ENCODE results near the gene FADD.

The FADD gene

DNA sequence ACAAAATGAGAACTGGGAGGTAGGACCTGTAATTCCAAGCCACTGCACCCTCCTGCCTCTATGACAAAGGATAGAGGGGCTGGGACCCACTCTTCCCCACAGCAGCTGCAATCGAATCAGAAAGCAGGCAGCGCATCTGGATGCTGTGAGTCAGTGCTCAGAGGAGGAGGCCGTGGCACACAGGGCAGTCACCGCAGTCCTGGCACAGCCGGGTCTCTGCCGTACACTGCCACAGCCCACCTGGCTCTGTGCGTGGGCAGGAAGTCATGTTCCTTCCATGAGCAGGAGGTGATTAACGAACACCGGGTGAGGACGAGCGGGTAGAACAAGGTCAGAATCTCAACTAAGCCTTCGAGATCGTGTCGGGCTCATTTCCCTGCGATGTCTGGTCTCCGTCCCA, 37.2 kb downstream of the FADD start:
- Histone ChIP-seq H3K27ac (no peak overlapping the region), H3K9me3 (ENCODE audit: severe bottlenecking) (no peaks in the 10 kb centered on the region), H3K36me3 (no peaks in the 10 kb centered on the region), H3K27me3 (ENCODE audit: insufficient read depth, low read depth, severe bottlenecking) (no peaks in the 10 kb centered on the region), H3K4me3 (ENCODE audit: low read depth, low read length) (no peak overlapping the region)
- no peak for DNase-seq
- TF ChIP-seq, protein P1, sequence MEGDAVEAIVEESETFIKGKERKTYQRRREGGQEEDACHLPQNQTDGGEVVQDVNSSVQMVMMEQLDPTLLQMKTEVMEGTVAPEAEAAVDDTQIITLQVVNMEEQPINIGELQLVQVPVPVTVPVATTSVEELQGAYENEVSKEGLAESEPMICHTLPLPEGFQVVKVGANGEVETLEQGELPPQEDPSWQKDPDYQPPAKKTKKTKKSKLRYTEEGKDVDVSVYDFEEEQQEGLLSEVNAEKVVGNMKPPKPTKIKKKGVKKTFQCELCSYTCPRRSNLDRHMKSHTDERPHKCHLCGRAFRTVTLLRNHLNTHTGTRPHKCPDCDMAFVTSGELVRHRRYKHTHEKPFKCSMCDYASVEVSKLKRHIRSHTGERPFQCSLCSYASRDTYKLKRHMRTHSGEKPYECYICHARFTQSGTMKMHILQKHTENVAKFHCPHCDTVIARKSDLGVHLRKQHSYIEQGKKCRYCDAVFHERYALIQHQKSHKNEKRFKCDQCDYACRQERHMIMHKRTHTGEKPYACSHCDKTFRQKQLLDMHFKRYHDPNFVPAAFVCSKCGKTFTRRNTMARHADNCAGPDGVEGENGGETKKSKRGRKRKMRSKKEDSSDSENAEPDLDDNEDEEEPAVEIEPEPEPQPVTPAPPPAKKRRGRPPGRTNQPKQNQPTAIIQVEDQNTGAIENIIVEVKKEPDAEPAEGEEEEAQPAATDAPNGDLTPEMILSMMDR (IDR thresholded peaks at IDR 0.05; ENCODE audit: low read depth, low read length), result no peak

DNA sequence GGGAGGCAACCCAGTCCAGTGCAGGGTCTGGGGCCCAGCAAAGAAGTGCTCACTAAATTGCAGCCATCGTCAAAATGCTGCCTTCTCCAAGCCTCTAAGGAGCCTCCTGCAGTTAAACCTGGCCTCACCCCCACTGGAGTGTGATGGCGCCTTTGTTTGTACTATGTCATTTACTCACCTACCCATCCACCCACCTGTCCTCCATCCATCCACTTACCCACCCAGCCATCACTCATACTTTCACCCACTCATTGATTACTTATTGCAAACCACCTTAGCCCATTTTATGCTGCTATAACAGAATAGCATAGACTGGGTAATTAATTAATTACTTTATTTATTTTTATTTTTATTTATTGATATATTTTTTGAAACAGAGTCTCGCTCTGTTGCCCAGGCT, 38.6 kb downstream of the FADD start:
- TF ChIP-seq, protein P1 (IDR thresholded peaks at IDR 0.05; ENCODE audit: low read depth, low read length), result no peak

DNA sequence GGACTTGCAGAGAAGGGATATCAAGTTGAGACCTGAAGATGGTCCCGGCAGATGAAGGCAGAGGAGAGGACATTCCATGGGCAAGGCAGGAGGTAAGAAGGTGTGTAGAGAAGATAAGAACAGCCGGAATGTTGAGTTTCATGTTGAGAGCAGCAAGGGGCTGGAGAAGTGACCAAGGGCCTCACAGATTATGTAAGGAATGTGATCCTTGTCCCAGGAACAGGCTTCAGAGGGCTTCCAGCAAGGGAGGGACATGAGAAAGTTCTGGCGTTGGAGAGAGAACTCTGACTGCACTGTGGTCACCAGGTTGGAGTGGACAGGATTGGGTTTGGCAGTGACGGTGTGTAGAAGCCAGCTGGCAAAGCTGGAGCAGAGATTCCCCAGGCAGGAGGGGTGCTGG, 39.8 kb downstream of the FADD start:
- no peak for DNase-seq
- TF ChIP-seq, protein P1 (IDR thresholded peaks at IDR 0.05; ENCODE audit: low read depth, low read length), result no peak
- no peak overlapping the region for H3K4me3 ChIP-seq (ENCODE audit: low read depth, low read length)
- H3K27me3 ChIP-seq (ENCODE audit: insufficient read depth, low read depth, severe bottlenecking), result no peaks in the 10 kb centered on the region
- no peak overlapping the region for H3K27ac ChIP-seq
- no peaks in the 10 kb centered on the region for H3K9me3 ChIP-seq (ENCODE audit: severe bottlenecking)
- H3K36me3 ChIP-seq, result no peaks in the 10 kb centered on the region

More for the DNA sequence above, 38.6 kb downstream of the FADD start:
- Histone ChIP-seq H3K27me3 (ENCODE audit: insufficient read depth, low read depth, severe bottlenecking) (no peaks in the 10 kb centered on the region), H3K4me3 (ENCODE audit: low read depth, low read length) (no peak overlapping the region), H3K27ac (no peak overlapping the region), H3K36me3 (no peaks in the 10 kb centered on the region), H3K9me3 (ENCODE audit: severe bottlenecking) (no peaks in the 10 kb centered on the region)
- no peak for DNase-seq

DNA sequence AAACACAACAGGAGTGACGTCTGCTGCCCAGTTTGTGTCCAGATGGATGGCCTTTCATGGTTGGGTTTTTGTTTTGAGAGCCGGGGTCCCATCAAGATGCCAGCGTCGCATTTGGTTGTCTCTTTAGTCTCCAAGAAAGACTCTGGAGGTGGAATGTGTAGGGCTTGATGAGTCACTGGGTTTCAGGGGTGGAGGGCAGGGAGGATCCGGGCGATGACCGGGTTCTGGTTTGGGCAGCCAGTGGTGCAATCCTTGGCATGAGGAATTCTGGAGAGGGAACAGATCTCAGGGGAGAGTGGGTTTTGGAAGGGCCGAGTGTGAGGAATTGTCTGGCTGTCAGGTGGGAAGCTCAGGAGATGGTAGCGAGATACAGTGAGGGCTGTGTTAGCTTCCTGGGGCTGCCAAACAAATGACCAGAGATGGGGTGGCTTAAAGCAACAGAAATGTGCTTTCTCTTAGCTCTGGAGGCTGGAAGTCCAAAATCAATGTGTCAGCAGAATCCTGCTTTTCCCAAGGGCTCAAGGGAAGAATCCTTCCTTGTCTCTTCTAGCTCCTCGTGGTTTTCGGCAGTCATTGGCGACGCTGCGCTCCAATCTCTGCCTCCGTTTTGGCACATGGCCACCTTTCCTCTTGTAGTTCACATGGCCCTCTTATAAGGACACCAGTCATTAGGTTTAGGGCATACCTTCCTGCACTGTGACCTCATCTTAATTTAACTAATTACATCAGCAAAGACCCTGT, 41.0 kb downstream of the FADD start:
- TF ChIP-seq, protein P1 (IDR thresholded peaks at IDR 0.05; ENCODE audit: low read depth, low read length), result no peak
- H3K27me3 ChIP-seq (ENCODE audit: insufficient read depth, low read depth, severe bottlenecking), result no peaks in the 10 kb centered on the region
- no peak overlapping the region for H3K4me3 ChIP-seq (ENCODE audit: low read depth, low read length)
- H3K27ac ChIP-seq, result no peak overlapping the region
- H3K36me3 ChIP-seq, result no peaks in the 10 kb centered on the region
- DNase-seq, result no peak
- H3K9me3 ChIP-seq (ENCODE audit: severe bottlenecking), result no peaks in the 10 kb centered on the region

DNA sequence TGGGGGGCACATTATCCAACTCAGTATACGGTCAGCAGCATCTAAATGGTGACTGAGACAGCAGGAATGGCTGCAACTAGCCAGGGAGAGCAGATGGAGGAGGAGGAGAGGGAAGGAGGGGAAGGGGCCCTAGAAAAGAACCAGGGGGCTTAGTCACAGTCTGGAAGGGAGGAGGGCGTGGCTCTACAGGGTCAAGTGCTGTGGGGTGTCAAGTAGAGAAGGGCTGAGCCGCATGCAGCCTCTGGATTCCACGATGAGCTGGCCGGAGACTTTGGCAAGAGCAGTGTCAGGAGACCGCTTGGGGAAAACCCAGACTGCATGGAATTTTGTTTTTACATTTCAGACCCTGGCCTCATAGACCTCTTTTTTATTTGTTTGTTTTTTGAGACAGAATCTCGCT, 41.6 kb downstream of the FADD start:
- no peaks in the 10 kb centered on the region for H3K27me3 ChIP-seq (ENCODE audit: insufficient read depth, low read depth, severe bottlenecking)
- TF ChIP-seq, protein P1 (IDR thresholded peaks at IDR 0.05; ENCODE audit: low read depth, low read length), result no peak
- no peaks in the 10 kb centered on the region for H3K9me3 ChIP-seq (ENCODE audit: severe bottlenecking)
- no peak for DNase-seq
- no peak overlapping the region for H3K4me3 ChIP-seq (ENCODE audit: low read depth, low read length)
- no peak overlapping the region for H3K27ac ChIP-seq
- H3K36me3 ChIP-seq, result no peaks in the 10 kb centered on the region

DNA sequence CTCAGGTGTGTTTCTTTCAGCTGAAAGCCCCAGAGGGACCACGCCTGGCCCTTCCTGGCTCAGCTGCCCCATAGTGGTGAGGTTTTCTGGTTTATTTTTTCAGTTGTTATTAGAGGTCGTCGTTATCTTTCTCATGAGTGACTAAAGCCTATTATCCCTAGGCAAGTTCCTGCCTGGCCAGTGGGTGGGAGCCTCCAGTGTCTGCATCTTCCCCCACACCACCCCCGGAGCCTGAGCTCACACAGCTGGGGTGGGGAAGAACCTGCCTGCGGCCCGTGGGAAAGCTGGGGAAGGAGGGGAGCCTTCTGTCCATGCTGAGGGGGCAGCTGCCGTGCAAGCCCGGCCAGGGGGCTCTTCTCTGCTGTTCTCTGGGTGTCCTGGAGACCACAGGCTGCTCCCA, 43.1 kb downstream of the FADD start:
- Histone ChIP-seq H3K9me3 (ENCODE audit: severe bottlenecking) (no peaks in the 10 kb centered on the region), H3K27ac (no peak overlapping the region), H3K36me3 (no peaks in the 10 kb centered on the region), H3K27me3 (ENCODE audit: insufficient read depth, low read depth, severe bottlenecking) (no peaks in the 10 kb centered on the region), H3K4me3 (ENCODE audit: low read depth, low read length) (no peak overlapping the region)
- TF ChIP-seq, protein P1 (IDR thresholded peaks at IDR 0.05; ENCODE audit: low read depth, low read length), result no peak
- peak; percentile 29 for DNase-seq
